ENCODE results near the gene PIERCE2. TPM values are rescaled to one million over a fixed set of nuclear protein-coding genes. Genes with fewer than 3 reads are reported as not detected.

Gene PIERCE2
- total and polyA plus RNA-seq, 2 experiments from 2014 or later: 0.23 to 1.5 TPM

DNA sequence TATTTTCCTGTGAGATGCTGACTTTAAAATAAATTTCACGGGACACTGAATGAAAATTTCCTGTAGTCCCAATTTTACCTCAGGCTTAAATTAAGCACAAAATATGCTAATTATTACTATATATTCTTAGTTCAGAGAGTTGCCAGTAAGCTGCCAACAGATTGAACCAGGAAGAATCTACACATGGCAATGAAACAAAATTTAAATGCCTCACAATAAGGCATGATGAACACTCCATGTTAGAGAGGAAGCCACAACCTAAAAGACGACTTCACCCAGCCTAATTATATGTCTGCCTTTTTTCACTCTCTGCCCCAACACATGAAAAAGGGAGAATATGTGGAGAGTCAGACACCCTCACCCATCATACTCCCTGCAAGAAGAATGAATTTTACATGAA lies 60.0 kb downstream of the PIERCE2 start:
- Histone ChIP-seq H3K4me2 (no peak overlapping the region), H3K4me3 (no peak overlapping the region), H3K9me3 (ENCODE audit: low read depth) (no peaks in the 10 kb centered on the region), H4K20me1 (ENCODE audit: insufficient read depth, poor library complexity, severe bottlenecking) (no peaks in the 10 kb centered on the region), H2AFZ (no peak overlapping the region), H3K27ac (no peak overlapping the region), H3K4me1 (ENCODE audit: insufficient read depth) (no peaks in the 10 kb centered on the region), H3K9me2 (replicated peaks; ENCODE audit: insufficient read depth) (no peaks in the 10 kb centered on the region), H3K36me3 (replicated peaks; ENCODE audit: insufficient read depth, low read depth) (no peaks in the 10 kb centered on the region), H3K27me3 (no peaks in the 10 kb centered on the region), H3K79me2 (no peaks in the 10 kb centered on the region)
- WGBS (ENCODE audit: low lambda C conversion rate, missing lambda C conversion rate): 87% methylated on average over 2 of the region's 2 CpGs
- TF ChIP-seq CTCF (IDR thresholded peaks at IDR 0.05; ENCODE audit: poor library complexity): no peak
- TF ChIP-seq EZH2 (IDR thresholded peaks at IDR 0.05; ENCODE audit: borderline replicate concordance): no peak
- TF ChIP-seq EZH2phosphoT487 (IDR thresholded peaks at IDR 0.05; ENCODE audit: low read depth, severe bottlenecking, unreplicated experiment): no peak
- DNase-seq (ENCODE audit: low spot score): no peak

MicroRNAs within 50 kb of the gene (microRNA counts, 767-probe panel; counts per million panel counts)
- microRNA hsa-miR-628-3p (not detected), microRNA hsa-miR-628-5p (not detected)

Small RNAs within 50 kb of the gene (microRNA-seq; reads per million reads assigned to microRNA genes)
- gene MIR628: 79.2 reads per million, percentile 59 among the genes with 10 or more reads in this experiment

Other genes starting within 250 kb of the PIERCE2 start
- 88.7 and 96.7 TPM in 2 replicates for gene RSL24D1, start 211.6 kb upstream of the PIERCE2 start, total RNA-seq
- gene RSL24D1, start 211.6 kb upstream of the PIERCE2 start, polyA plus RNA-seq: 39.7 and 43.1 TPM in 2 replicates
- gene RAB27A, start 118.7 kb upstream of the PIERCE2 start, total RNA-seq: 13.1 and 16.6 TPM in 2 replicates
- 10.5 and 15.9 TPM in 2 replicates for gene RAB27A, start 118.7 kb upstream of the PIERCE2 start, polyA plus RNA-seq
- 32.8 and 35.0 TPM in 2 replicates for gene PIGBOS1, start 89.4 kb upstream of the PIERCE2 start, total RNA-seq
- 21.7 and 24.8 TPM in 2 replicates for gene PIGBOS1, start 89.4 kb upstream of the PIERCE2 start, polyA plus RNA-seq
- 9.0 and 12.1 TPM in 2 replicates for gene PIGB, start 89.3 kb upstream of the PIERCE2 start, total RNA-seq
- 13.5 and 16.9 TPM in 2 replicates for gene PIGB, start 89.3 kb upstream of the PIERCE2 start, polyA plus RNA-seq
- 38.9 and 39.1 TPM in 2 replicates for gene CCPG1, start 136 bp upstream of the PIERCE2 start, total RNA-seq
- gene CCPG1, start 136 bp upstream of the PIERCE2 start, polyA plus RNA-seq: 32.4 and 33.6 TPM in 2 replicates
- 0.83 and 1.8 TPM in 2 replicates for gene DNAAF4, start 99.7 kb downstream of the PIERCE2 start, total RNA-seq
- gene DNAAF4, start 99.7 kb downstream of the PIERCE2 start, polyA plus RNA-seq: 0.80 and 2.2 TPM in 2 replicates
- 11.8 and 12.6 TPM in 2 replicates for gene PYGO1, start 179.8 kb downstream of the PIERCE2 start, total RNA-seq
- 2.5 and 3.5 TPM in 2 replicates for gene PYGO1, start 179.8 kb downstream of the PIERCE2 start, polyA plus RNA-seq